GM23338 (cell line): ENCODE data around the gene NUDT13. TPM values are rescaled to one million over a fixed set of nuclear protein-coding genes. Genes with fewer than 3 reads are reported as not detected.

ENCODE experiments used
- ATAC-seq: fragments of 200-7000 bp; cut with Tn5 transposase; 3 replicates; pipeline ENCODE4 v1.9.1; 2020
- DNase-seq: peaks from one replicate; pipeline ENCODE4 v3.0.0-alpha.2; 2015; ENCODE audit warnings: low spot score
- H2AFZ ChIP-seq: fragments of 200-600 bp; sonication (generic); 2 replicates; pipeline ENCODE4 v1.8.0; 2016; ENCODE audit warnings: antibody characterized with exemption, mild to moderate bottlenecking, moderate library complexity
- H3F3A ChIP-seq: fragments of 200-600 bp; sonication (generic); replicated peaks from 2 replicates; pipeline ENCODE4 v1.8.0; 2017; ENCODE audit warnings: antibody characterized with exemption, mixed run types, low read depth
- H3K27ac ChIP-seq: fragments of 200-600 bp; sonication (generic); 2 replicates; pipeline ENCODE4 v1.6.1; 2016; ENCODE audit warnings: low read depth
- H3K27me3 ChIP-seq: fragments of 200-600 bp; sonication (generic); 2 replicates; pipeline ENCODE4 v1.8.0; 2016; ENCODE audit warnings: mild to moderate bottlenecking, mixed run types, moderate library complexity; ENCODE audit not compliant: insufficient read depth
- H3K36me3 ChIP-seq: fragments of 200-600 bp; sonication (generic); 2 replicates; pipeline ENCODE4 v1.8.0; 2016; ENCODE audit warnings: mild to moderate bottlenecking; ENCODE audit not compliant: insufficient read depth
- H3K4me1 ChIP-seq: fragments of 200-600 bp; sonication (generic); 2 replicates; pipeline ENCODE4 v1.8.0; 2016; ENCODE audit warnings: mild to moderate bottlenecking, moderate library complexity; ENCODE audit not compliant: insufficient read depth
- H3K4me2 ChIP-seq: fragments of 200-600 bp; sonication (generic); 2 replicates; pipeline ENCODE4 v1.7.1; 2017; ENCODE audit warnings: mixed run types
- H3K4me3 ChIP-seq: fragments of 200-600 bp; sonication (generic); 2 replicates; pipeline ENCODE4 v1.6.1; 2016; ENCODE audit warnings: mixed run types
- H3K79me2 ChIP-seq: fragments of 200-600 bp; sonication (generic); replicated peaks from 2 replicates; pipeline ENCODE4 v1.8.0; 2017; ENCODE audit warnings: mild to moderate bottlenecking; ENCODE audit not compliant: insufficient read depth
- H3K9me2 ChIP-seq: fragments of 200-600 bp; sonication (generic); 2 replicates; pipeline ENCODE4 v1.8.0; 2017; ENCODE audit not compliant: insufficient read depth
- H4K20me1 ChIP-seq: fragments of 200-600 bp; sonication (generic); replicated peaks from 2 replicates; pipeline ENCODE4 v1.8.0; 2017; ENCODE audit warnings: mild to moderate bottlenecking; ENCODE audit not compliant: insufficient read depth
- H3K27ac Mint-ChIP-seq: 2 replicates; pipeline ENCODE4 v1.8.0; 2020; ENCODE audit warnings: inconsistent platforms, mild to moderate bottlenecking, moderate library complexity, mixed read lengths
- H3K27me3 Mint-ChIP-seq: 3 replicates; pipeline ENCODE4 v1.8.0; 2022; ENCODE audit warnings: low read depth, mild to moderate bottlenecking, moderate library complexity, mixed read lengths, inconsistent platforms; ENCODE audit not compliant: insufficient read depth, poor library complexity
- H3K36me3 Mint-ChIP-seq: 3 replicates; pipeline ENCODE4 v1.8.0; 2021; ENCODE audit warnings: low read depth, mild to moderate bottlenecking, inconsistent platforms, moderate library complexity, mixed read lengths
- H3K4me1 Mint-ChIP-seq: 3 replicates; pipeline ENCODE4 v1.8.0; 2020; ENCODE audit warnings: mild to moderate bottlenecking, inconsistent platforms, mixed read lengths
- H3K4me3 Mint-ChIP-seq: 3 replicates; pipeline ENCODE4 v1.8.0; 2021; ENCODE audit warnings: moderate library complexity, mild to moderate bottlenecking, inconsistent platforms, mixed read lengths
- H3K9me3 Mint-ChIP-seq: 3 replicates; pipeline ENCODE4 v1.8.0; 2020; ENCODE audit warnings: moderate library complexity, mild to moderate bottlenecking, inconsistent platforms, mixed read lengths
- CREB1 ChIP-seq: fragments of 250-450 bp; sonication (Bioruptor Pico); IDR thresholded peaks from 2 replicates; pipeline ENCODE4 v1.5.0; 2020; ENCODE audit warnings: low read depth, mild to moderate bottlenecking, moderate library complexity
- EZH2 ChIP-seq: fragments of 200-600 bp; sonication (generic); IDR thresholded peaks from one replicate; pipeline ENCODE4 v1.8.0; 2017; ENCODE audit warnings: antibody characterized with exemption, mild to moderate bottlenecking, low read depth; ENCODE audit not compliant: unreplicated experiment
- STAT1 ChIP-seq: IDR thresholded peaks from one replicate; pipeline ENCODE4 v1.6.1; 2016; ENCODE audit warnings: antibody characterized with exemption; ENCODE audit not compliant: unreplicated experiment
- ZNF462 ChIP-seq: fragments of 250-450 bp; sonication (Bioruptor Pico); IDR thresholded peaks from 2 replicates; pipeline ENCODE4 v1.5.0; 2020; ENCODE audit warnings: mild to moderate bottlenecking, moderate library complexity
- polyA plus RNA-seq: library from polyadenylated mRNA; unstranded; fragments of >200 nt; fragmentation: Nextera tagmentation; extraction: Ambion mirVana; gene quantifications from 2 replicates; pipeline ENCODE4 v1.2.1, GENCODE V29; 2016
- total RNA-seq: library from RNA; depleted of rRNA; stranded (reverse); fragments of >200 nt; shearing (Covaris generic); gene quantifications from 2 replicates; pipeline ENCODE4 v1.2.3, GENCODE V29; 2014
- TF ChIP-seq, protein P1 (sequence below): IDR thresholded peaks from 2 replicates; pipeline ENCODE4 v1.6.1; 2016; ENCODE audit warnings: antibody characterized with exemption

Gene NUDT13
- total and polyA plus RNA-seq, 2 experiments from 2014 or later, result 1.4 to 2.2 TPM

DNA sequence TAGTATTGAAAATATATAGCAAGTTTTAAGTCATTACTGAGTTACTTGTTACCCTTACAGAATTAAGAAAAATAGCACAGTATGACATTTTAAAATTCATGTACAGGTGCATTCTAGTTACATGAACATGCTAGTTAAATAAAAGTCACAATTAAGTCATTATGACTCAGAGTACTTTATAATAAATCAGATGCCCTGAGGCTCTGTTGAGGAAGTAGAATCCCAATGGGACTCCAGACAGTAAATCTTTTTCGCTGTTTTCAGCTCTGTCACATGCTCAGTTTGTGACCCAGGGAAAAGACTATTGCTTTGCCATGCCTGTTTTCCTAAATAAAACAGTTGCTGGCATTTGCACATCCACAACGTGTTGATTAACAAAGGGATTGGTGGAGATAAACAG, 21.0 kb downstream of the NUDT13 start (continued):
- no peak for TF ChIP-seq ZNF462 (CRISPR knock-in tag)
- TF ChIP-seq, protein P1, sequence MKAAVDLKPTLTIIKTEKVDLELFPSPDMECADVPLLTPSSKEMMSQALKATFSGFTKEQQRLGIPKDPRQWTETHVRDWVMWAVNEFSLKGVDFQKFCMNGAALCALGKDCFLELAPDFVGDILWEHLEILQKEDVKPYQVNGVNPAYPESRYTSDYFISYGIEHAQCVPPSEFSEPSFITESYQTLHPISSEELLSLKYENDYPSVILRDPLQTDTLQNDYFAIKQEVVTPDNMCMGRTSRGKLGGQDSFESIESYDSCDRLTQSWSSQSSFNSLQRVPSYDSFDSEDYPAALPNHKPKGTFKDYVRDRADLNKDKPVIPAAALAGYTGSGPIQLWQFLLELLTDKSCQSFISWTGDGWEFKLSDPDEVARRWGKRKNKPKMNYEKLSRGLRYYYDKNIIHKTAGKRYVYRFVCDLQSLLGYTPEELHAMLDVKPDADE, result no peak
- no peak for TF ChIP-seq STAT1

DNA sequence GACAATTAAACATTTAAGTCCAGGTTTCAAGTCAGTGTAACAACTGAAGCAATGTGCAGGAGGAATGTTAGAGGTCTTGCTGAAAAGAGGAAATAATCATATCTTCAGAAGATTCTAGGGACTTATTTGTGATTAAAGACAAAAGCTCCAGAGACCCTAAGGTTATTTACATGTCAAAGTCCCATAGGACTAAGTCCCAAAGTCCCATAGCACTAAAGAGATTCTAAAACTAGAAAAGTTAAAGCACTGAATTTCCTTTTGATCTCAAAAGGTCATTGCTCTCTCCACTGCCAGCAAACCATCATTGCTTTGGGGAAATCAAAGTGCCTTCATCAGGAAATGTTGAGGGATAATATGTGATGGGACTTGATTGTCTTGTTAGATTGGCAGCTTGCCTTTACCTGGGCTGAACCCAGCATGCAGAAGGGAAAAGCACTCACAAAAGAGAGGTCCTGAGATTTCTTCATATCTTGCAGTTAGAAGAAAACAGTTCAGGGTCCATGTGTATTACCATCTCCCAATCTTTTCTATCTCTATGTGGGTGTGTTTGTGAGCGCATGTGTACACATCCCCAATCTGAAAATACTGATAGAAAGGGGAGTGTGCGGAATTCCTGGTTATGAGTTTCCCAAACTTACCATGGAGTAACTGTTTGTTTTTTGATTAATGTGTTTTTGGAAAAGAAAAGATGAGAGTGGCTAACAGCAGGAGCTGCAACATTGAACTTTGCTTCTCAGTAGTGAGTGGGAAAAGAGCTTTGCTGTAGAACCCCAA, 21.8 kb downstream of the NUDT13 start:
- no peaks in the 10 kb centered on the region for H3K4me1 ChIP-seq
- H3K36me3 ChIP-seq, result peaks cover 54% of the 10 kb centered on the region
- no peak for TF ChIP-seq EZH2
- TF ChIP-seq CREB1 (CRISPR knock-in tag), result no peak
- no peak for TF ChIP-seq STAT1
- no peak for TF ChIP-seq ZNF462 (CRISPR knock-in tag)

More for the DNA sequence above, 21.8 kb downstream of the NUDT13 start:
- no peaks in the 10 kb centered on the region for H3K4me1 Mint-ChIP-seq
- H3K4me3 ChIP-seq, result no peak overlapping the region
- no peak overlapping the region for H3K27ac Mint-ChIP-seq
- no peaks in the 10 kb centered on the region for H3K9me2 ChIP-seq
- no peak overlapping the region for H3K27ac ChIP-seq
- H3K27me3 Mint-ChIP-seq, result peaks cover 2% of the 10 kb centered on the region
- no peak overlapping the region for H3K4me3 Mint-ChIP-seq
- H3K4me2 ChIP-seq, result no peak overlapping the region
- no peaks in the 10 kb centered on the region for H3K9me3 Mint-ChIP-seq
- no peaks in the 10 kb centered on the region for H3K27me3 ChIP-seq
- H3K79me2 ChIP-seq, result no peaks in the 10 kb centered on the region
- DNase-seq, result no peak
- no peak overlapping the region for H2AFZ ChIP-seq
- ATAC-seq, result no peak
- 0 out of 2 replicates have a peak, but pooled peaks cover 10% of the 10 kb centered on the region for H4K20me1 ChIP-seq
- H3K36me3 Mint-ChIP-seq, result peaks cover 54% of the 10 kb centered on the region
- H3F3A ChIP-seq, result no peaks in the 10 kb centered on the region
